Daoy (cell line): ENCODE measurements around the gene BTBD16. TPM values are rescaled to one million over a fixed set of nuclear protein-coding genes. Genes with fewer than 3 reads are reported as not detected.

Experiments used
- DNase-seq: peaks from one replicate; pipeline ENCODE4 v3.0.0-alpha.2; 2015; ENCODE audit warnings: low read depth
- total RNA-seq: library from RNA; depleted of rRNA; stranded (reverse); fragments of >200 nt; shearing (Covaris generic); gene quantifications from 2 replicates; pipeline ENCODE4 v1.2.3, GENCODE V29; 2014

The BTBD16 gene
- total RNA-seq, 1 experiment from 2014 or later = not detected

DNA sequence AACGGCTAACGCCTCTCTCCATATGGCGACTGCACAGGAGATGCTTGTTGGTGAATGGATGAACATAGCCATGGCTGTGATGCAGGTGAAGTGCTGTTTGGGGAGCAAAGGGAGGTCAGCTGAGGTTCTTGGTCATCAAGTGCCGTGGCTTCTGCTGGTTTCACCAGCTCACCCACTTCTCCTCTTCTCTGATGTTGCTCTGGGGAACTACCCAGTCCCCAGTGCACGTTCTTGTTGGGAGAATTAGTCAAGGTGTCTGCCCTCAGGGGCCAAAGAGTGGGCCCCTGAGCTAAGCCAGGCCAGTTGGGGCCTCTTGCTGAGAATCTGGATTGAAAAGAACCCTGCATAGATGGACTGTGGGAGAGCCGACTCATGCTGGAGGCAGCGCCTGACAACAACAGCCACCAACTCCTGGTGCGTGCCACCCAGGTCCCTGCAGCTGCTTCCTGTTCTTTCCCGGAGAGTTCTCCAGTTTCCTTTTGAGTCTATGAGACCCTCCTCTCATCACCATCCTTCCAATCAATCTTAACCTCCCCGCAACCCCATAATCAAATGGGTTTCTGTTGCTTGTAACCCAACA lies 3.0 kb downstream of the BTBD16 start:
- DNase-seq = no peak

DNA sequence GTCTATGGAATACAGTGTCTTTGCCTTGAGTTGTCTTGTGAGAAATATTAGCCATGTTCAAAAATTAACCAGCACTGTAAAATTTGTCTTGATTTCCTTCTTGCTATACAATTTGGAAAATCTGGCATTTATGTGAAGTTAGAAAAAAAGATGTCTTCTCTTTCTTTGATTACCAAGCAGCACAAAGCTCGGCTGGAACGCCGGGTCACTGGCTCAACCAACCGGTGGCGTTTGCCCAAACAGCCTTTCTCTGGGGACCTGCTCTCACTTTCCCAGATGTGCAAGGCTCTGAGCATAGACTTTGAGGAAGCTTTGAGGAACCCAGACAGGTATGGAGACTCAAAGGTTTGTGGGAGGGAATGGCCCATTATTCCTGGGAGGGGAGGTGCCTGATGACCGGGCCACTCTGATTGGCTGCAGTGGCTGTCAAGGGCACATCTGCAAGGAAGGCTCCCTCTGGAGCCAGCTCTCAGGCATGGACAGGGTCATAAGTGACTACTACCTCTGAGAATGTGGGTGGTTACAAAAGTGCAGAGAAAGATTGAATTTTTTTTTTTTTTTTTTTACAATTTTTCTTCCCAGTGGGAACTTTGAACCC lies 5.6 kb downstream of the BTBD16 start:
- DNase-seq = no peak

DNA sequence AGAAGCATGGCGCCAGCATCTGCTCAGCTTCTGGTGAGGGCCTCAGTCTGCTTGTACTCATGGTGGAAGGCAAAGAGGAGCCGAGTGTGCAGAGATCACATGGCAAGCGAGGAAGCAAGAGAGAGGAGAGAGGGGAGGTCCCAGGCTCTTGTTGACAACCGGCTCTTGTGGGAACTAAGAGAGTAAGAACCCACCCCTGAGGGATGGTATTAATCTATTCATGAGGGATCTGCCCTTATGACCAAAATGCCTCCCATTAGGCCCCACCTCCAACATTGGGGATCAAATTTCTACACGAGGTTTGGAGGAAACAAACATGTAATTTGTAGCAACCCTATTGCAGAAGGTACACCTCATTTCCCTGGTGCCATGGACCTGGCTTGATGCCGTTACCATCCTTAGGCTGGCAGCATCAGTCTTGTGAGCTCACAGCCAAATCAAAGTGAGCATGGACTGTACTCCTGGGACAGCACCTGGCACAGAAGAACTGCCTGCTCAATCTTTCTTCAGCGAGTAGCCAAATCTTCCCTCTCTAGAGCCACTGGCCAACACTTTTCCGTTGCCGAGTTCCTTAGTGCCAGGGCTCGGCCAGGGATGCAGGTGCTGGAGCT lies 6.5 kb downstream of the BTBD16 start:
- DNase-seq = no peak

DNA sequence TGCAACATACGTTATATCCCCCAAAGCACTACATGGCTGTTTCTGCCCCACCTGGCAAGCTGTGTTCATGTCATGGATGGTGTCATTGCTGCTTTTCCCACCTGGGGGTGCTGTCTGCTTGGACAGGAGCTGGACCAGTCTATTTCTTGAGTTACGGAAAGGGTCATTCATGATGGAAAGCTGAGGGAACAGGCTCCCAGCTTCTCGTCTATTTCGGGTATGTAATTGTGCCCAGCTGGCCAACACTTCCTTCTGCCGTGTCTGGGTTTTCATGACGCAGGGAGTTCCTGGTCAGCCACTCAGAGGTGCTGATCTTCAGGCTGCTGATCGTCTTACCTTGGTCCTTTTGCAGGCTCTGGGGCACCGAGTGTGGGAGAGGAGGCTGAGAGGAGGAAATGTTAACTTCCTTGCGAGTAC lies 8.6 kb downstream of the BTBD16 start:
- peak; percentile 59 for DNase-seq

DNA sequence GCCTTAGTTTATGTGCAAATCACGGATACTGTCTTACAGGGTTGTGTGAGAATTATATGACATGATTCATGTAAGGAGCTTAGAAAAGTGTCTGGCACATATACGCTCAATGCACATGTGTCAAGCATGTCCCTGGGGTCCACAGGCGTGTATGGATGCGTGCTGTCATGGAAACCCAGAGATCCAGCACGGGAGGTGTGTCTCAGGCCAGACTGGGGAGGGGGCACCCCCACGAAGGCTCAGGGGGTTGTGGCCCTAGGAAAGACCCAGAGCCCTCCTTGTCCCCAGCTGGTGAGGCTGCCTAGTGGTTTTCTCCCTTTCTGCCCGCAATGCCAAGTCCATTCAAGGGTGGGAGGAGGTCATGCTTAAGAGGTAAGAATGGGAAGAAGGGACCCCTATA lies 9.1 kb downstream of the BTBD16 start:
- no peak for DNase-seq

DNA sequence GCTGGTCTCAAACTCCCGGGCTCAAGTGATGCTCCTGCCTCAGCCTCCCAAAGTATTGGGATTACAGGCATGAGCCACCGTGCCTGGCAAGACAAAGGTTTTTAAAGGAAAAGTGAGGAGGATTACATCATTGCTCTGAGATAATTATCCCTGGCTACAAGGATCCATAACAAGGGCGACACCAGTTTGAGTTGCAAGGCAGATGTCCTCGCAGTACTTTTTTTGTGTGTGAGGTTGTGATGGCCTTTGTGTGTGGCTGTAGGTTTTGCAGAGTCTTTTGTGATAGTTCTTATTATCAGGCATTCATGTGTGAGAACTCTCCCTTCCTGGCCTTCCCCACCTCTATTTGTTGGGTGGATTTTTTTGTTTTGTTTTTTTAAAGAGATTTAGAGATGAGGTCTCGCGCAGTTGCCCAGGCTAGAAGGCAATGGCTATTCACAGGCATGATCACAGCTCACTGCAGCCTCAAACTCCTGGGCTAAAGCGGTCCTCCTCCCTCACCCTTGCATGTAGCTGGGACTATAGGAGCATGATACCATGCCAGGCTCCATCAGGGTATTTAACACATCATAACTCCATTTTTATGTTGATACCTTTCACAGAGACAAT lies 10.0 kb downstream of the BTBD16 start:
- no peak for DNase-seq

DNA sequence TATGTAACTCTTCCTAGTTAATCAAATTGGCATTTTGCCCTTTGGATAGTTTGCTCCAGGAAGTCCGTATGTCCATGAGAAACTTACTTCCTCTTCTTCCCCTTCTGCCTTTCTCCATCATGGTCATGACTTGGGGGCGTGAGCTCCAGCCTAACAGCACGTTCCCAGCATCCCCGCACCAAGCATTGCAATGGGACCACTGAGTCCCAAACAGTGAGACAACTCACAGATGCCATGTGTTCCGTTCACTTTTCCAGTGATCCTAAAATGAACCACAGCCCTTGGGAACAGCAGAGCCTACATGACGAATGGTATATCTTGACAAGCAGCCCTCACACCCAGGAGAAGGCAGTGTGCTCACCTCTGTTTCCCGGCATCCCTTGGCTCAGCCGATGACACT lies 10.7 kb downstream of the BTBD16 start:
- DNase-seq = no peak

DNA sequence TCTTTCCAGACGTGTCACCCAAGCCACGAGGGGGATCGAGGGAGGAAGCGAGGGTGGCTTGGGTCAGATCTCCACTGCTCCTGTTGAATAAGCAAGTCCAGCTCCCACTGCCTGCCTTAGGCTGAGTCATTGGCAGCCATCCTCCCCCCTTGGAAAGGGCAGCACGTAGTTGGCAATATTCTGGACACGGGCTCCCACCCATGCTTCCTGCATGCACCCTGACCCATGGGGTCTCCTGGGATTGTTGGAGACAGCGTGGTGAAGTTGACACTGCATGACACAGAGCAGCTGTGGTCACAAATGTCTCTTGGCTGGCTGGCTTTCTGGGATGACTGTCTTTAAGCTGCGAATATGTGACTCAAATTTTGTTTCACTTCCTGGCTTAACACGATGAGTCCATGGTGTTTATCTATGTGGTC lies 11.2 kb downstream of the BTBD16 start:
- peak; percentile 61 for DNase-seq

DNA sequence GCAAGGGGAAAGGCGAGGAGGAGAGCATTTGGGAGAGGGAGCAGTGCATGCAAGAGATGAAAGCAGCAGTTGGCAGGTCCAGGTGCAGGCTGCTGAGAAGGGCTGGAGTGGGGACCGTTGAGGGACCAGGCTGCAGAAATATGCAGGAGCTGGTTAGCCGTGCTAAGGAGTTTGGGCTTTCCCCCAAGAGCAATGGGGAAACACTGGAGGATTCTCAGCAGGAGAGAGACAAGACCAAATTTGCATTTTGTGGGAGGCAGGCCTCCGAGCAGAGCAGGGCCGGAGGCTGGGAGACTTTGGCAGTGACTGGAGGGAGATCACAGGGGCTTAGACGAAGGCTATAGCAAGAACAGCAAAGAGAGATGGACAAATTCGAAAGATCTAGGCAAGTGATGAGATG lies 11.8 kb downstream of the BTBD16 start:
- DNase-seq = no peak

DNA sequence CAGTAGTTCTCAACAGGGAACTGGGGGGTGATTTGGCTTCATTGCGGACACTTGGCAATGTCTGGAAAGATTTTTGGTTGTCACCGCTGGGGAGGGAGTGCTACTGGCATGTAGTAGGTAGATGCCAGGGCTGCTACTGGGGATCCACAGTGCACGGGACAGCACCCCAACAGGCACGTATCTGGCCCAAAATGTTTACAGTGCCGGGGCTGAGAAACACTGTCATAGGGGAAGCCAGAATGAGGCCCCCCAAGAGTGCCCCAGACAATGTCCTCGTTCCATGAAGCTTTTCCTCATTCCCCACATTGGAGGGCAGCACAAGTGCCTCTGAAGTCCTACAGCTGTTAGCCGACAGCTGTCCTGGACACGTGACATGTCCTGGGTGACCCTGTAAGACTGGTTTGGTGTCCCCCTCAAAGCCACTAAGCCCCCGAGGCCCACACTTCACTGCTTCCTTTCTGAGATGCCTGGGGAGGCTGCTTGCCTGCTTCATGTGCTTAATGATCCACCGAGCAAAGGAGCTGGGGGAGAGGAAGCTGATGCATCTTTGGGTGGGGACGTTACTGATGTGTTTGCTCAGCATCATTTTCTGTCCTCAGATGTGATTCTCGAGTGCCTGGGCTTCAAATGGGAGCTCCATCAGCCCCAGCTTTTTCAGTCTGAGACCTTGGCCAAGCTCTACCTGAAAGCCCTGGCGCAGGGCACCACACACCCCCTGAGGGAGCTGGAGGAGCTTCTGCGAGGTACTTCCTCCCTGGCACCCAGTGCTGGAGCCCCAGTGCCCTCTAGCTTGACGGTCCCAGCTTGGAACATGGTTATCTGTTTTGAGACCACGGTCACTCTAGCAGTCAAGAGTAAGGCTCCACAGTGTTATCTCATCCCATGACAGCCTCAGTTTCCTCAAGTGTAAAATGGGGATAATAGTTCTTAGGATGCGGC lies 14.7 kb downstream of the BTBD16 start:
- no peak for DNase-seq

DNA sequence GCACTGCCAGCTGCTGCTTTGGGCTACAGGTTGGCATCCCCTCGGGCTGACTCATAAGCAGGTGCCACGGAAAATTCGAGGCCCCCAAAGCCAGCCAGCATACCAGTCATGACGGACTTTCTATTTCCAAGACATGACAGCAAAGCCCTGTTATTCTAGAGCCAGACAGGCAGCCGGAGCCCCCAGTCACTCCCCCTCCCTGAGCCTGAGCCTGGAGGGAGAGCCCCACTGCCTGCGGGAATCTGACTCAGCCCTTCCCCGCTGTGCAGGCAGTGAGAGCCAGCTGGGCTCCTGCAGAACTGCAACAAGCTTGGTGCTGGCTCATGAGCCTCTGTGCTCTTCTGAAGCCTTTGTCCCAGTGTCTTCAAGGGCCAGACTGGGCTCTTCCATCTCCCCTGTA lies 15.8 kb downstream of the BTBD16 start:
- peak; percentile 91 for DNase-seq

DNA sequence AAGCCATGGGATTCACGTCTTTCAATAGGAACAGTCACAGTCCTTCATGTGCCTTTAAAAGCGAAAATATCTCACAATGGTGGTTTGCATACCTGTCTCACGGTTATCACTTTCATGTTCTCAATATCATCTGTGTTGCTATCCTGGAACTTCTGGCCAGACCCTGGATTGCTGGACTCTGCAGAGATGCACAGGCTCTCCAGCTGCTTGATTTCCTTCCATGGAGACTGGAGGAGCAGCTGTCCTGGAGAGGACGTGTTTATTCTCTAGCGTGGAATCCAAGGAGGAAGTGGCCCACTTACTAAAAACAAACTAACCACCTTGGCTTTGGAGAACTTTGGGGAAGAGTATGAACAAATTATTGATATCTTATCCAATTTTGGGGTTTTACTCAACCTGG lies 16.5 kb downstream of the BTBD16 start:
- no peak for DNase-seq

DNA sequence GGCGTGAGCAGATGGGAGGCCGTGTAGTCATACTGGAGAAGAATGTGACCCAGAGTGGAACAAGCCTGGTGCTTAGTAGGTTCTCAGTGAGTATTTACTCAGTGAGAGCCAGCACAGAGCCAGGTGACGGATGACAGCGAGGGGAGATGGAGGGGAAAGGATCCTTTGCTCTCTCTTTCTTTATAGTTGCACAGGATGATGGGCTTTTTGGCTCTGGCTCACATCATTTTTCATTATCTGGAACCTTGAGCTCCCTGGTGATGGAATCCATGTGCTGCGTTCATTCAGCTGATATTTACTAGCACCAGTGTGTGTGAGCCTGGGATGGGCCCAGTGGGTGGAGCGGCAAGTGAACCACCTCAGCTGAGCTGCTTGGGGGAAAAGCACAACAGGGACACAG lies 17.2 kb downstream of the BTBD16 start:
- DNase-seq = no peak

DNA sequence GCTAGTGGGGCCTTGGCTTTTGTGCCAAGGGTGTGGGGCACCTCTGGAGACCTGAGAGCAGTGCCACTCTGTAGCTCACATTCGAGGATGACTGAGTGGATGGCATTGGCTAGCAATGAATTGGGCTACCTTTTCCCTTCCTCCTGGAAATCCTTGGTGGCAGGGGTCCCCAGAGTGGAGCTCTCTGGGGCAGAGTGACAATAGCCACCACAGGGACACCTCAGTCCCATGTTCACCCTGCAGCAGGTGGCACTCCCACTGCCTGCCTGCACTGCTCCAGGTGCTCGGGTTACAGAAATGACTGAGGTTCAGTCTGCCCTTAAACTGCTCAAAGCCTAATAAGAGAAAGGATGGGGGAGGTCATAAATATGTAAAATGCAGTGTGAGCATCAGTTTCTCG lies 17.8 kb downstream of the BTBD16 start:
- DNase-seq = no peak

DNA sequence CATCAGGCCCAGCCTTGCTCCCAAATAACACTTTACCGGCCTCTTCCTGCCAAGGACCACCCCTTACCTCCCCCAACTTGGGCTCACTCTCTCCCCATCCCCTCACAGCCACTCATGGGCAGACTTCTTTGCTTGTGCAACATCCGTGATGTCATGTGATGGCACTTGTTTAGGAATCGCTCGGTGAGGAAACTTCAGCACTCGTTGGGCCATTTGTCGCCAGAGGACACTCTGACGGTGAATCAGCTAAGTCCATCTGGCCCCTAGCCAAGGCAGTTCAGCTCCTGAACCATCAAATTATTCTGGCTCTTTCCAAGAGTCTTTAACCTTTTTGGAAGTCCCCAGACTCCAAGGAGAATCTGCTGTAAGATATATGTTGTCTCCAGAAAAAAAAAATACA lies 19.2 kb downstream of the BTBD16 start:
- no peak for DNase-seq

DNA sequence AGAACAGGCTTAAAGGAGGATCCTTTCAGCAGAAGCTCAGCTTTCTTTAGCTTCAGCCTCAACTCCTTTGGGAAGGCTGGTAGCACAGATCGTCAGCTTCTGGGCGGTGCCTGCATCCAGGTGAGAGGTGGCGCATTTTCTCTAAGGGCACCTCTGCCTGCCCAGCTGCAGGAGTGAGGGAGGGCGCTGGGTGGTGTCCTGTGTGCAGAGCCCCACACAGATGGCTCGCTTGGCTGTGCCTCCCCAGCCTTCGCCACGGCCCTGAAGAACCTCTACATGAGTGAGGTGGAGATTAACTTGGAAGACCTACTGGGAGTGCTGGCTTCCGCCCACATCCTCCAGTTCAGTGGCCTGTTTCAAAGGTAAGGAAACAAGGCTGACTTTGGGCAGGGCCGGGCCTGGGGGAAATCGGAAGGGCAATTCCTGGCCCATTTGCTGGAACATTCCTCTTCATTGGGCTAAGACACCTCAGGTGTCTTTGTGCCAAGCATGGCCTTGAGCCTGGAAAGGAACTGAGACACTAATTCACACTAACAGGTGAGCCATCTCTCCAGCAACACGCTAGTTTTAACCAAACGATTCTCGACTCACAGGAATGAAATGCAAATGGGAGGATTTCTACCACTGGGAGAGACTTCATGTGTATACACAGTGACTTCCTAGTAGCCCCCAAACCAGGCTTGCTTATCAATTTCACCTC lies 19.9 kb downstream of the BTBD16 start:
- no peak for DNase-seq

DNA sequence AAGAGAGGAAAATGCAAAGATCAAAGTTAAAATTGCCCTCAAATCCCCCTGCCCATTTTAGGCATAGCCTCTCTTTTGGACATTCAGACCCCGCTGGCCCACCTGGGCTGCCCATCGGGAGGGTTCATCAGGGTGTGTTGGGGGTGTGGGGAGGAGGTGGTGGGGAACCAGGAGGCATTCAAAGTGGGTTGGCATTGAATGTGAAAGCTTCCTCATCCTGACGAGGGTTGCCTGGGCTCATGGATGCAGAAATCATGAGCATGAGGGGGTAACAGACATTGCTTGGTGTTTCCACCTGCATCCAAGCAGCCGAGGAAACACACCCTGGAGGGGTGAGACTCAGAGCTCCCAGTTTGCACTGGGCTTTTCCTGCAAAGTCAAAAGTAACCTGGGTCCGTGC lies 20.6 kb downstream of the BTBD16 start:
- no peak for DNase-seq

DNA sequence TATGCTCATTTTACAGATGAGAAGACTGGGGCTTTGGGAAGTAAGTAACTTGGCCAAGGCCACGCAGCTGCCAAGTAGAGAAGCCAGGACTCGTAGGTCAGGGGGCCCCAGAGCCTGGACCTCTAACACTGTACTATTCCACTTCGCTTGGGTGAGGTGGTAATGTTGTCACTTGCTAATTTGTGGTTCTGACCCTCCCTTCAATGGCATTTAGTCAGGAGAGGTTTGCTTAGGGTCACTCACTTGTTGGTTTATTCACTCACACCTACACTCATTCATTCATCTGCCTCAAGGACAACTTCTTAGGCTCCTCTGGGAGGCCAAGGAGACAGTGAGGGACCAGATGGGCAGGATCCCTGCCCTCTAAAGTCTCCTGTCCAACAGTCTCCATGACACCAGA lies 21.3 kb downstream of the BTBD16 start:
- DNase-seq = no peak

DNA sequence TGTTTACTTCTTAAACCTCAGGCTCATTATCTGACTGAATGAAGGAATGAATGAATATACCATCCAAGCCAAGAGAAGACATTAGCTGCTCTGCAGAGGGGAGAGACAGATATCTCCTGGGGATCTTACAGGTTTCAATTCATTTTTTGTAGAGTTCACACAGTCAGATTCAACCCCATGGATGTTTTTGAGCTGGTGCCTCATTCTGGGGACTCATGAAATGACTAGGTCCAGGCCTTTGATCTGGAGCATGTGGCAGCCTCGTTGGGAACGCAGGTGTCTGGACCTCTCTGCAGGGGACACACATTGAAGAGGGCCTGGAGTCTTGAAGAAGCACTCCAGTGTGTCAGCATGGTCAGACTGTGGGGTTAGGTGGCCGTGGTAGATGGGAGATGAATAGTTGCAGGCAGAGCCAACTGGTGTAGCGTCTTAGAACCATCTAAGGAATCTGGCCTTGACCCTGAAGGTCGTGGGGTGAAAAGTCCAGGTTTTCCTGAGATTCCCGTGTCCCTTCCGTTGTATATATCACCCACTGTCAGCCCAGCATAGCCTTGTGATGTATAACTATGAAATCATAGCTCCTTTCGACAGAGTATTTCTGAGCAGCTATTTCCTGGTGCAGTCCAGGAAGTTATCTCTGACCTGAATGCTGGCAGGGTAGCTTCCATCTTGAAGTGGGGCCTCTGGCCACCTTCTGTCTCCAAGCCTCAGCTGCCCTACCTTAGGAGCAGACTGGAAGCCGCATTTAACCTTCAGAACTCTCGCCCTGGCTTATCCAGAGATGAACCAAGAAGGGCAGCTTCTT lies 22.3 kb downstream of the BTBD16 start:
- no peak for DNase-seq

DNA sequence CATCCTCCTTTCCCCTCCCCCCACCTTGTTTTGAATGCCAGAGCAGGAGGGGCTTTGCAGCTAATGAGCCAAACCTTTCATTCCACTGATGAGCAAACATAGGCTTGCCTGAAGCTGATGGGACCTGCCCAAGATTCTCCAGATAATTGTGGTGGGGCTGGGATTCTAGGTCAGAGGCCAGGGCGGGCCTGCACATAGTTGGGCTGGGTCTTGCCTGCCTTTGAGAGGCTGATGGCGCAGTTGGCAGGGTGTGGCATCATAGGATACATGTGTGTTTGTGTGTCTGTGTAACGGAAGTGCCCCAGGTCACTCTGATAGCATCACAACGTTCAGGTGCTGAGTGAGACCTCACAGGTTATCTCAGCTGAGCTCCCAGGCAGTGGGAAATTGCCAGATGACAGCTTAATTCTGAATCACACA lies 22.9 kb downstream of the BTBD16 start:
- no peak for DNase-seq
